Measurements from ENCODE around the gene E2F7. TPM values are rescaled to one million over a fixed set of nuclear protein-coding genes. Genes with fewer than 3 reads are reported as not detected.

The E2F7 gene
- polyA plus RNA-seq, 1 donor from 2014 or later: 0.48 TPM

DNA sequence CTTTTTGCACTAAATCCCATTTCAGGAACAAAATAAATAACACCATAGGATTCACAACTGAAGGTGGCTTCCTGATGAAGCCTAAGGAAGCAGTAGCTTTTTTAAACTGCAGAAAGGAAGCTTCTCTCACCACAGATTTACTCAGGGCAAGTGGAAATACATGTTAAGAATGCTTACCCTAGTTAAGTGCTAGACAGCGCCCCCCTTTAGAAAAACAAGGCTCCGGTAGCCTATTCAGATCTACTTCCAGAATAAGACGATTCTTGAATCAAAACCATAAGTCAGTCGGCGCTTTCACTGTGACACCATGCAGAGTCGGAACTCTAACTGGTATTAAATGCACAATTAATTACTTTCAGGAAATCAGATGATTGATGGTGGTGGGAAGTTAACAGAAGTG, 41.9 kb downstream of the E2F7 start:
- Histone ChIP-seq H3K27ac (ENCODE audit: low read length) (no peak overlapping the region), H2AFZ (ENCODE audit: low read depth, low read length) (no peak overlapping the region), H3K4me2 (ENCODE audit: low read length) (no peak overlapping the region), H3K36me3 (ENCODE audit: insufficient read depth, low read length) (no peaks in the 10 kb centered on the region), H3K9me2 (ENCODE audit: insufficient read depth, low read length) (no peaks in the 10 kb centered on the region), H3K79me2 (replicated peaks; ENCODE audit: insufficient read depth, low read length) (no peaks in the 10 kb centered on the region), H3K4me3 (ENCODE audit: low read length) (no peak overlapping the region), H4K20me1 (ENCODE audit: insufficient read depth) (no peaks in the 10 kb centered on the region), H3F3A (ENCODE audit: insufficient read depth, low read length, poor library complexity, severe bottlenecking) (no peaks in the 10 kb centered on the region), H3K9me3 (ENCODE audit: low read length) (no peaks in the 10 kb centered on the region), H3K27me3 (ENCODE audit: insufficient read depth, low read depth, low read length) (no peaks in the 10 kb centered on the region), H3K9ac (ENCODE audit: low read length) (no peak overlapping the region)
- TF ChIP-seq POLR2AphosphoS5 (IDR thresholded peaks at IDR 0.05) (no peak), RAD21 (conservative IDR thresholded peaks at IDR 0.05) (no peak), EP300 (conservative IDR thresholded peaks at IDR 0.05; ENCODE audit: poor library complexity, severe bottlenecking) (no peak), TAF1 (IDR thresholded peaks at IDR 0.05; ENCODE audit: low read depth) (no peak)

GRCh38 chr12:77019920-77020319, 45.4 kb downstream of the E2F7 start:
- Histone ChIP-seq H3K79me2 (replicated peaks; ENCODE audit: insufficient read depth, low read length) (no peaks in the 10 kb centered on the region), H3K9me2 (ENCODE audit: insufficient read depth, low read length) (no peaks in the 10 kb centered on the region), H3K36me3 (ENCODE audit: insufficient read depth, low read length) (no peaks in the 10 kb centered on the region), H2AFZ (ENCODE audit: low read depth, low read length) (no peak overlapping the region), H3K4me2 (ENCODE audit: low read length) (no peak overlapping the region), H3K9me3 (ENCODE audit: low read length) (no peaks in the 10 kb centered on the region), H3F3A (ENCODE audit: insufficient read depth, low read length, poor library complexity, severe bottlenecking) (no peaks in the 10 kb centered on the region), H3K27me3 (ENCODE audit: insufficient read depth, low read depth, low read length) (no peaks in the 10 kb centered on the region), H3K9ac (ENCODE audit: low read length) (no peak overlapping the region), H4K20me1 (ENCODE audit: insufficient read depth) (no peaks in the 10 kb centered on the region), H3K4me3 (ENCODE audit: low read length) (no peak overlapping the region), H3K27ac (ENCODE audit: low read length) (no peak overlapping the region)
- no peak for TF ChIP-seq TAF1 (IDR thresholded peaks at IDR 0.05; ENCODE audit: low read depth)
- no peak for TF ChIP-seq MXI1 (conservative IDR thresholded peaks at IDR 0.05; ENCODE audit: poor library complexity, severe bottlenecking)
- TF ChIP-seq, protein P1, sequence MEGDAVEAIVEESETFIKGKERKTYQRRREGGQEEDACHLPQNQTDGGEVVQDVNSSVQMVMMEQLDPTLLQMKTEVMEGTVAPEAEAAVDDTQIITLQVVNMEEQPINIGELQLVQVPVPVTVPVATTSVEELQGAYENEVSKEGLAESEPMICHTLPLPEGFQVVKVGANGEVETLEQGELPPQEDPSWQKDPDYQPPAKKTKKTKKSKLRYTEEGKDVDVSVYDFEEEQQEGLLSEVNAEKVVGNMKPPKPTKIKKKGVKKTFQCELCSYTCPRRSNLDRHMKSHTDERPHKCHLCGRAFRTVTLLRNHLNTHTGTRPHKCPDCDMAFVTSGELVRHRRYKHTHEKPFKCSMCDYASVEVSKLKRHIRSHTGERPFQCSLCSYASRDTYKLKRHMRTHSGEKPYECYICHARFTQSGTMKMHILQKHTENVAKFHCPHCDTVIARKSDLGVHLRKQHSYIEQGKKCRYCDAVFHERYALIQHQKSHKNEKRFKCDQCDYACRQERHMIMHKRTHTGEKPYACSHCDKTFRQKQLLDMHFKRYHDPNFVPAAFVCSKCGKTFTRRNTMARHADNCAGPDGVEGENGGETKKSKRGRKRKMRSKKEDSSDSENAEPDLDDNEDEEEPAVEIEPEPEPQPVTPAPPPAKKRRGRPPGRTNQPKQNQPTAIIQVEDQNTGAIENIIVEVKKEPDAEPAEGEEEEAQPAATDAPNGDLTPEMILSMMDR (IDR thresholded peaks at IDR 0.05; ENCODE audit: poor library complexity, severe bottlenecking): no peak
- TF ChIP-seq SMC3 (conservative IDR thresholded peaks at IDR 0.05; ENCODE audit: poor library complexity): no peak
- TF ChIP-seq RAD21 (conservative IDR thresholded peaks at IDR 0.05): no peak
- no peak for TF ChIP-seq EZH2 (IDR thresholded peaks at IDR 0.05; ENCODE audit: borderline replicate concordance, insufficient read depth, low read length, poor library complexity, severe bottlenecking)
- TF ChIP-seq, protein P2, sequence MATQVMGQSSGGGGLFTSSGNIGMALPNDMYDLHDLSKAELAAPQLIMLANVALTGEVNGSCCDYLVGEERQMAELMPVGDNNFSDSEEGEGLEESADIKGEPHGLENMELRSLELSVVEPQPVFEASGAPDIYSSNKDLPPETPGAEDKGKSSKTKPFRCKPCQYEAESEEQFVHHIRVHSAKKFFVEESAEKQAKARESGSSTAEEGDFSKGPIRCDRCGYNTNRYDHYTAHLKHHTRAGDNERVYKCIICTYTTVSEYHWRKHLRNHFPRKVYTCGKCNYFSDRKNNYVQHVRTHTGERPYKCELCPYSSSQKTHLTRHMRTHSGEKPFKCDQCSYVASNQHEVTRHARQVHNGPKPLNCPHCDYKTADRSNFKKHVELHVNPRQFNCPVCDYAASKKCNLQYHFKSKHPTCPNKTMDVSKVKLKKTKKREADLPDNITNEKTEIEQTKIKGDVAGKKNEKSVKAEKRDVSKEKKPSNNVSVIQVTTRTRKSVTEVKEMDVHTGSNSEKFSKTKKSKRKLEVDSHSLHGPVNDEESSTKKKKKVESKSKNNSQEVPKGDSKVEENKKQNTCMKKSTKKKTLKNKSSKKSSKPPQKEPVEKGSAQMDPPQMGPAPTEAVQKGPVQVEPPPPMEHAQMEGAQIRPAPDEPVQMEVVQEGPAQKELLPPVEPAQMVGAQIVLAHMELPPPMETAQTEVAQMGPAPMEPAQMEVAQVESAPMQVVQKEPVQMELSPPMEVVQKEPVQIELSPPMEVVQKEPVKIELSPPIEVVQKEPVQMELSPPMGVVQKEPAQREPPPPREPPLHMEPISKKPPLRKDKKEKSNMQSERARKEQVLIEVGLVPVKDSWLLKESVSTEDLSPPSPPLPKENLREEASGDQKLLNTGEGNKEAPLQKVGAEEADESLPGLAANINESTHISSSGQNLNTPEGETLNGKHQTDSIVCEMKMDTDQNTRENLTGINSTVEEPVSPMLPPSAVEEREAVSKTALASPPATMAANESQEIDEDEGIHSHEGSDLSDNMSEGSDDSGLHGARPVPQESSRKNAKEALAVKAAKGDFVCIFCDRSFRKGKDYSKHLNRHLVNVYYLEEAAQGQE (IDR thresholded peaks at IDR 0.05; ENCODE audit: borderline replicate concordance): no peak
- TF ChIP-seq POLR2AphosphoS5 (IDR thresholded peaks at IDR 0.05): no peak
- no peak for TF ChIP-seq EP300 (conservative IDR thresholded peaks at IDR 0.05; ENCODE audit: poor library complexity, severe bottlenecking)

GRCh38 chr12:77016606-77017005, 48.8 kb downstream of the E2F7 start:
- Histone ChIP-seq H3K27me3 (ENCODE audit: insufficient read depth, low read depth, low read length) (no peaks in the 10 kb centered on the region), H3K36me3 (ENCODE audit: insufficient read depth, low read length) (no peaks in the 10 kb centered on the region), H2AFZ (ENCODE audit: low read depth, low read length) (no peak overlapping the region), H3K4me2 (ENCODE audit: low read length) (no peak overlapping the region), H4K20me1 (ENCODE audit: insufficient read depth) (no peaks in the 10 kb centered on the region), H3K9me3 (ENCODE audit: low read length) (no peaks in the 10 kb centered on the region), H3K79me2 (replicated peaks; ENCODE audit: insufficient read depth, low read length) (no peaks in the 10 kb centered on the region), H3K9me2 (ENCODE audit: insufficient read depth, low read length) (no peaks in the 10 kb centered on the region), H3K27ac (ENCODE audit: low read length) (no peak overlapping the region), H3F3A (ENCODE audit: insufficient read depth, low read length, poor library complexity, severe bottlenecking) (no peaks in the 10 kb centered on the region), H3K4me3 (ENCODE audit: low read length) (no peak overlapping the region), H3K9ac (ENCODE audit: low read length) (no peak overlapping the region)
- TF ChIP-seq EZH2 (IDR thresholded peaks at IDR 0.05; ENCODE audit: borderline replicate concordance, insufficient read depth, low read length, poor library complexity, severe bottlenecking) (no peak), POLR2AphosphoS5 (IDR thresholded peaks at IDR 0.05) (no peak), RAD21 (conservative IDR thresholded peaks at IDR 0.05) (no peak), MXI1 (conservative IDR thresholded peaks at IDR 0.05; ENCODE audit: poor library complexity, severe bottlenecking) (no peak), SMC3 (conservative IDR thresholded peaks at IDR 0.05; ENCODE audit: poor library complexity) (no peak), TAF1 (IDR thresholded peaks at IDR 0.05; ENCODE audit: low read depth) (no peak), EP300 (conservative IDR thresholded peaks at IDR 0.05; ENCODE audit: poor library complexity, severe bottlenecking) (no peak)
- TF ChIP-seq, protein P2 (IDR thresholded peaks at IDR 0.05; ENCODE audit: borderline replicate concordance): no peak
- TF ChIP-seq, protein P1 (IDR thresholded peaks at IDR 0.05; ENCODE audit: poor library complexity, severe bottlenecking): no peak

All from neural cell (in vitro differentiated cells).